Pancreas (tissue), 10 donors: ENCODE data around the gene SLC9A1. TPM values are rescaled to one million over a fixed set of nuclear protein-coding genes. Genes with fewer than 3 reads are reported as not detected.

Experiments used
- ATAC-seq, 4 donors: fragments of 200-7000 bp; cut with Tn5 transposase; one replicate each; pipeline versions ENCODE4 v1.8.0 to v1.9.1; 2020; ENCODE audit warnings: mild to moderate bottlenecking in 4 of 4, moderate library complexity in 4 of 4
- DNase-seq, 6 donors: peaks; one replicate each; pipeline ENCODE4 v3.0.0-alpha.2; 2020
- FAIRE-seq: peaks from 2 replicates; lab custom pipeline; 2012; peaks lifted over from hg19 to GRCh38; lab: Jason Lieb, UNC
- H3K27ac ChIP-seq, 4 donors: fragments of 200-600 bp; sonication (generic); 1 replicate in 3 of 4; 2 replicates in 1 of 4; pipeline versions ENCODE4 v1.5.0 to v1.8.0; 2020
- H3K27me3 ChIP-seq, 4 donors: fragments of 200-600 bp; one replicate each; pipeline ENCODE4 v1.8.0; 2021
- H3K36me3 ChIP-seq, 3 donors: fragments of 200-600 bp; sonication (generic) in 1 of 3; one replicate each; pipeline versions ENCODE4 v1.5.0 to v1.8.0; 2020 to 2021
- H3K4me1 ChIP-seq, 3 donors: fragments of 200-600 bp; one replicate each; pipeline ENCODE4 v1.8.0; 2021
- H3K4me3 ChIP-seq, 4 donors: fragments of 200-600 bp; sonication (generic) in 2 of 4; one replicate each; pipeline versions ENCODE4 v1.5.0 to v1.8.0; 2020 to 2021
- H3K9me3 ChIP-seq, 4 donors: fragments of 200-600 bp; one replicate each; pipeline ENCODE4 v1.8.0; 2021
- WGBS, 2 donors: extraction: QIAGEN DNeasy Blood & Tissue Kit; methylation state at CpG; one replicate each; pipeline ENCODE4 v1.1.7; 2013; 5-methylcytosine and 5-hydroxymethylcytosine counted together
- intact Hi-C, 3 donors: fragments of 100-400 bp; cut with DNase I; formaldehyde crosslinking; loops; one replicate each; pipeline versions ENCODE4 v1.11.1 to v1.14.2; 2022
- polyA plus RNA-seq, 2 donors: library from polyadenylated mRNA; stranded (reverse); fragments of 200-250 nt; gene quantifications; one replicate each; pipeline ENCODE4 v1.2.3, GENCODE V29; 2013
- total RNA-seq, 6 donors: library from RNA; stranded (reverse); fragmentation: NEBNext Ultra II Directional in 4 of 6; extraction: Animal tissue kit (Norgen Biotek cat#: 25700) in 4 of 6; gene quantifications; one replicate each; pipeline versions ENCODE4 v1.2.1 to v1.2.4, GENCODE V29; 2021 to 2023
- TF ChIP-seq, protein P1 (sequence below), 4 donors: fragments of 200-600 bp; sonication (generic) in 3 of 4; IDR thresholded peaks; one replicate each; pipeline versions ENCODE4 v1.5.0 to v1.8.0; 2021; ENCODE audit warnings: antibody characterized with exemption in 4 of 4
- donor health status: healthy with polysubstance abuse.
- donor health status: DM: no; HTN: no; CAD: no; lungs with moderate emphysema.
- donor health status: DM: no; HTN: no; CAD: no.
- donor health status: control.
- donor health status: control.
- donor health status: Bipolar disorder and iron deficiency.
- donor health status: DM: yes; HTN: yes; CAD: no.
- donor health status: DM: no; HTN: no; CAD: no.
- donor health status: DM: no; HTN: no; CAD: no.
- donor health status: DM: yes; HTN: yes; CAD: no.

Gene SLC9A1
- total and polyA plus RNA-seq, 8 donors = 8.3 to 20.6 (median 11.1) TPM

DNA sequence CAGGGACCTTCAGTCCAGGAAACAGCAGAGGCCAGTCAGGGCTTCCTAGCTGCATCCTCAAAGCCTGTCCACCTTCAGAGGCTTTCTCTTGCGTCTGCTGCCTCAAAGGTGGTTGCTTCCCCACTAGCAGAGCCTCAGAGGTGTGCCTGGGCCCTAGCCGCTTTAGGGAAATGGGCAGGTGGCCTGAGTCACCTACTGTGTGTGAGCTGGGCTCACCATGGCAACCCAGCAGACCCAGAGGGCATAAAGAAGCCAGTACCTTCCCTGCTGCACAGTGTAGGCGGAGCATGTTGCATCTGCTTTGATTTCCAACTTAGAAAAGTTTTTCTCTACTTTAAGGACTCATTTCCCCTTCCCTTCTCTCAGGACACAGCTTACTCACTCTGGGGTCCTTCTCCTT, 12.5 kb downstream of the SLC9A1 start:
- TF ChIP-seq, protein P1, sequence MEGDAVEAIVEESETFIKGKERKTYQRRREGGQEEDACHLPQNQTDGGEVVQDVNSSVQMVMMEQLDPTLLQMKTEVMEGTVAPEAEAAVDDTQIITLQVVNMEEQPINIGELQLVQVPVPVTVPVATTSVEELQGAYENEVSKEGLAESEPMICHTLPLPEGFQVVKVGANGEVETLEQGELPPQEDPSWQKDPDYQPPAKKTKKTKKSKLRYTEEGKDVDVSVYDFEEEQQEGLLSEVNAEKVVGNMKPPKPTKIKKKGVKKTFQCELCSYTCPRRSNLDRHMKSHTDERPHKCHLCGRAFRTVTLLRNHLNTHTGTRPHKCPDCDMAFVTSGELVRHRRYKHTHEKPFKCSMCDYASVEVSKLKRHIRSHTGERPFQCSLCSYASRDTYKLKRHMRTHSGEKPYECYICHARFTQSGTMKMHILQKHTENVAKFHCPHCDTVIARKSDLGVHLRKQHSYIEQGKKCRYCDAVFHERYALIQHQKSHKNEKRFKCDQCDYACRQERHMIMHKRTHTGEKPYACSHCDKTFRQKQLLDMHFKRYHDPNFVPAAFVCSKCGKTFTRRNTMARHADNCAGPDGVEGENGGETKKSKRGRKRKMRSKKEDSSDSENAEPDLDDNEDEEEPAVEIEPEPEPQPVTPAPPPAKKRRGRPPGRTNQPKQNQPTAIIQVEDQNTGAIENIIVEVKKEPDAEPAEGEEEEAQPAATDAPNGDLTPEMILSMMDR (IDR thresholded peaks at IDR 0.05) = no peak
- ATAC-seq (no peak), FAIRE-seq (no peak), DNase-seq (no peak)
- Histone ChIP-seq H3K4me1 (peaks cover 0 to 7% (median 0%) of the 10 kb centered on the region in 3 donors), H3K9me3 (no peaks in the 10 kb centered on the region), H3K27me3 (no peaks in the 10 kb centered on the region), H3K27ac (no peak overlapping the region), H3K36me3 (no peaks in the 10 kb centered on the region), H3K4me3 (no peak overlapping the region)
- 90 to 98% methylated on average over 3 of the region's 3 CpGs for WGBS, 2 donors
- intact Hi-C loops = no loop called here

DNA sequence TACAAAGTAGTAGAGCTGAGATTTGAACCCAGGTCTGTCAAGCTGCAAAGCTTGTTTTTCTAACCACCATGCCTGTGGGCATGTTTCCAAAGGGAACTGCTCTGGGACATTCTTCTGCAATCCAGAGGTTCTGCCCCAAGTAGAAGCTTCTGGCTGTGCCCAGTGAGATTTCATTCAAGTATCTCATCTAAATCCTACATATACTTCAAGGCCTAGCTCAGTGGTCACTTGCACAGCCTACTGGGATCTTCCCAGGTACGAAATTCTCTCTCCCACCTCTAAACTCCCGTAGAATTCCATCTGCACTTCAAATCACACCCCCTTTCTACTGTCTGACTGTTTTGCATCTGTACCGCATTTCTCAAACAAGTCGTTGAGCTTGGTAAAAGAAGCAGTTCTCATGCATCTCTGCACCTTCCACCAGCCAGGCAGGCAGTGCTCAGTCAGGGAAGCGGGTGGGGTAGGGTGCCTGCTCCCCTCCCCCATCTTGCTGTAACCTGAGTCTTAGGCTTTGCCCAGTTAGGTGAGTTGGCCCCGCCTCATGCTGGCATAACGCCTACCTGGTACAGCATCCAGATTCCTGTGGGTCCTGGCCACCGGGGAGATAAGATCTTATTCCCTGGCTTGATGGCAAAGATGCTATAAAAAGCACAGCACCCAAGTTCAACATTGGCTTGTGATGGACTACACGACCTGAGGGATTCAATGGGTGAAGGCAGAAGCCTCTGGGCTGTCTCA, 13.5 kb downstream of the SLC9A1 start:
- WGBS, 2 donors = 55% methylated on average over 9 of the region's 9 CpGs
- H3K27ac ChIP-seq = no peak overlapping the region

DNA sequence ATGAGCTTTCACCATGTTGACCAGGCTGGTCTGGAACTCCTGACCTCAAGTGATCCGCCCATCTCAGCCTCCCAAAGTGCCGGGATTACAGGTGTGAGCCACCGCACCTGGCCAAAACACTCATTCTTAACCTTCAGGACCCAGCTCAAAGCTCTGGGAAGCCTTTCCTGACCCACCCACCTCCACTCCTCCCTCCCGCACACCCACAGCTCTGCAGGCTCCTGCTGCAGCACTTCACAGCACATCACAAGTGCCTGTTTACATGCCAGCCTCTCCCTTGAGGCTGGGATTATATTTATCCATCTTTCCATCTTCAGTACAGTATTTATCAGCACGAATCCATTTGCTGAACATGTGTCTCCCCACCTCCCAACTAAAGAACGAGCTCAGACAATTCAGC, 14.9 kb downstream of the SLC9A1 start:
- intact Hi-C loops = no loop called here
- FAIRE-seq (no peak), DNase-seq (no peak), ATAC-seq (no peak)
- Histone ChIP-seq H3K9me3 (no peaks in the 10 kb centered on the region), H3K4me3 (no peak overlapping the region), H3K27me3 (no peaks in the 10 kb centered on the region), H3K27ac (no peak overlapping the region), H3K36me3 (no peaks in the 10 kb centered on the region), H3K4me1 (peaks cover 0 to 7% (median 6%) of the 10 kb centered on the region in 3 donors)
- WGBS, 2 donors = 92 to 93% methylated on average over 6 of the region's 6 CpGs
- TF ChIP-seq, protein P1 (IDR thresholded peaks at IDR 0.05) = no peak

More for the DNA sequence above, 13.5 kb downstream of the SLC9A1 start:
- Histone ChIP-seq H3K4me3 (no peak overlapping the region), H3K36me3 (no peaks in the 10 kb centered on the region), H3K4me1 (peaks cover 0 to 7% (median 3%) of the 10 kb centered on the region in 3 donors), H3K27me3 (no peaks in the 10 kb centered on the region), H3K9me3 (no peaks in the 10 kb centered on the region)
- DNase-seq = peak in 4 of 6 donors; percentile 51 to 76 (median 63)
- intact Hi-C loops = no loop called here
- peak; percentile 29 to 73 (median 62) for ATAC-seq
- TF ChIP-seq, protein P1 (IDR thresholded peaks at IDR 0.05) = no peak
- no peak for FAIRE-seq

DNA sequence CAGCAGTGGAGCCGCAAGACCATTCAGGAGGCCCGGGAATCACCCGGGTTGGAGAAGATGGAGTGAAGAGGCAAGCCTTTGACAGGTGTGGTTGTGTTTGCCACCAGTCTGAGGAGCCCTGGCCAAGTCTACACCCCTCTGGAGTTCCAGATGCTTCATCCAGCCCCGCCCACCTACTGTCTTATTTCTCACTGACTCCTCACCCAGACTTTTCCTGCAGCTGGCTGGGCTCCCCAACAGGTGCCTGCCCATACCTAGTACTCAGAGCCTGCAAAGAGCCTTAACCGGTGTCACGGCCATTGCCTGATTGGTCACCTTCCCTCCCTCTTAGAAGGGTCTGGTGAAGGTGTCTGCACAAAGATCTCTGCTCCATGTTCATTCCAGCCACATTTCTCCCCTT, 16.0 kb downstream of the SLC9A1 start:
- H3K9me3 ChIP-seq = no peaks in the 10 kb centered on the region
- no peak overlapping the region for H3K4me3 ChIP-seq
- 84 to 92% methylated on average over 6 of the region's 6 CpGs for WGBS, 2 donors
- DNase-seq = no peak
- no peaks in the 10 kb centered on the region for H3K36me3 ChIP-seq
- no peak for FAIRE-seq
- ATAC-seq = no peak
- intact Hi-C loops = no loop called here
- peaks cover 0 to 6% (median 0%) of the 10 kb centered on the region in 3 donors for H3K4me1 ChIP-seq
- H3K27me3 ChIP-seq = no peaks in the 10 kb centered on the region
- TF ChIP-seq, protein P1 (IDR thresholded peaks at IDR 0.05) = no peak
- H3K27ac ChIP-seq = no peak overlapping the region

DNA sequence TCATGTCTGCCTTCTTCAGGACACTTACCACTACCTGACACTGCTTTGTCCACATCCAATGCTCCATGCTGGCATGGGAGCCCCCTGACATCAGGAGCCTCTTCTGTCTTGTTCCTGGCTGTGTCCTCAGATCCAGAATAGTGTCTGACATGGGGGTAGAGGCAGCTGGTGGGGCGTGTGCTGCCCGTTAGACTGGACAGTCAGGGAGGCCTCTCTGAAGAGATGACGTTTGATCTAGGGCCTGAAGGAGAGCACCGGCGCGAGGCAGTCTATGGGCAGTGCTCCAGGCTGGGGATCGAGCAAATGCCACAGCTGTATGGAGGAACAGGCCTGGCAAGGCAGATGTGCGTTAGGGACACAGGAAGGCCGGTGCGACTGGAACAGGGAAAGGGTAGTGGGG, 16.6 kb downstream of the SLC9A1 start:
- DNase-seq (no peak), ATAC-seq (no peak), FAIRE-seq (no peak)
- intact Hi-C loops = no loop called here
- 86 to 91% methylated on average over 10 of the region's 10 CpGs for WGBS, 2 donors
- Histone ChIP-seq H3K36me3 (no peaks in the 10 kb centered on the region), H3K9me3 (no peaks in the 10 kb centered on the region), H3K4me3 (no peak overlapping the region), H3K27ac (no peak overlapping the region), H3K4me1 (peaks cover 0 to 6% (median 0%) of the 10 kb centered on the region in 3 donors), H3K27me3 (no peaks in the 10 kb centered on the region)
- TF ChIP-seq, protein P1 (IDR thresholded peaks at IDR 0.05) = no peak
